AG04449 (cell line): ENCODE data around the gene KCP.

Experiments used
- CTCF ChIA-PET: fragments of 350-600 bp; formaldehyde crosslinking; extraction: SDS; loops from one replicate; lab custom pipeline; 2021; ENCODE audit warnings: antibody characterized with exemption; lab: Yijun Ruan, JAX
- POLR2A ChIA-PET: fragments of 400-600, 350-600 bp; formaldehyde crosslinking; extraction: SDS; loops from one replicate; lab custom pipeline; 2020; ENCODE audit warnings: antibody characterized with exemption, inconsistent platforms; lab: Yijun Ruan, JAX
- DNase-seq: peaks from one replicate; pipeline ENCODE4 v3.0.0-alpha.2; 2010; ENCODE audit warnings: low read depth, low spot score
- H3K4me3 ChIP-seq: 2 replicates; pipeline ENCODE4 v1.5.1; 2011; ENCODE audit warnings: low read depth, mild to moderate bottlenecking, control low read depth, low read length
- TF ChIP-seq, protein P1 (sequence below): IDR thresholded peaks from one replicate; pipeline ENCODE4 v1.5.1; 2011; ENCODE audit warnings: mild to moderate bottlenecking, moderate library complexity, low read length, control low read depth, inconsistent platforms; ENCODE audit not compliant: insufficient read depth; ENCODE audit errors: missing control alignments

The KCP gene

DNA sequence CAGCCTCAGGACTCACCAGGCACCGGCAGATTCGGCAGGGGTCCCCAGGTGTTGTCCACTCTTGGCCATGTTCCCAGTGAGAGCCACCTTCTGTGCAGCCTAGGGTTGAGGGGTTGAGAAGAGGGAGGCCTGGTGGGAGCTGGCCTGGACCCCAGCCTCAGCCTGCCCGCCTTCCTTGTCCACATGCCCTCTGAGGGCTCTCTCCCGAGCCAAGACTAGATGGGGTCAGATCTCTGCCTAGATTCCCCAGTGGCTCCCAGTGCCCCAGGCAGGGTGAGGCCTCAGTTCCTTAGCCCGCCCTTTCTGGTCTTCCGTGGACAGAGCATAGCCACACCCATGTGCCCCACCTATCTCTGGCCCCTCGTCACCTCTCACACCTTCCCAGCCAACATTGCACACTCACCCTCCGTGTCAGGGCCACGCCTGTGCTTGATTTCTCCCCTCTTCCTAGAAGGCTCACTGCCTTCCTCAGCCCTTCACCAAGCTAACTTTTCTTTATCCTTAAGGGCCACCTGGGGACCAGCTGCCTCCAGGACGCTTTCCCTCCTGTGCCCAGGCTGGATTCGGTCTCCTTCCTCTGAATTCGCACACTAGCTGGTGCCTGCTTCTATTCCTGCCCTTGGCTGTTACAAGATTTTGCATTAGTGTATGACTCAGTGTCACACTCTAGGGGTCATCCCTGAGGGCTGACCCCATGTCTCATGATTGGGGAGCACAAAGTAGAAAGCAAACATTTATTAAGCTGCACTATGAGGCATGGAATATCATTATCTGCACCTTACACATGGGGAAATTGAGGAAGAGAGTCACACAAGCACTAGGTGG lies 7.5 kb downstream of the KCP start:
- DNase-seq = no peak
- H3K4me3 ChIP-seq = no peak overlapping the region
- ChIA-PET CTCF (interaction anchor here (0.9 to 9.7 kb wide), 11 partner anchors 9 to 307 kb away, joined by 3 to 136 read pairs (median 5); no protein-coding TSS in a partner anchor), POLR2A (no interaction called here)
- TF ChIP-seq, protein P1, sequence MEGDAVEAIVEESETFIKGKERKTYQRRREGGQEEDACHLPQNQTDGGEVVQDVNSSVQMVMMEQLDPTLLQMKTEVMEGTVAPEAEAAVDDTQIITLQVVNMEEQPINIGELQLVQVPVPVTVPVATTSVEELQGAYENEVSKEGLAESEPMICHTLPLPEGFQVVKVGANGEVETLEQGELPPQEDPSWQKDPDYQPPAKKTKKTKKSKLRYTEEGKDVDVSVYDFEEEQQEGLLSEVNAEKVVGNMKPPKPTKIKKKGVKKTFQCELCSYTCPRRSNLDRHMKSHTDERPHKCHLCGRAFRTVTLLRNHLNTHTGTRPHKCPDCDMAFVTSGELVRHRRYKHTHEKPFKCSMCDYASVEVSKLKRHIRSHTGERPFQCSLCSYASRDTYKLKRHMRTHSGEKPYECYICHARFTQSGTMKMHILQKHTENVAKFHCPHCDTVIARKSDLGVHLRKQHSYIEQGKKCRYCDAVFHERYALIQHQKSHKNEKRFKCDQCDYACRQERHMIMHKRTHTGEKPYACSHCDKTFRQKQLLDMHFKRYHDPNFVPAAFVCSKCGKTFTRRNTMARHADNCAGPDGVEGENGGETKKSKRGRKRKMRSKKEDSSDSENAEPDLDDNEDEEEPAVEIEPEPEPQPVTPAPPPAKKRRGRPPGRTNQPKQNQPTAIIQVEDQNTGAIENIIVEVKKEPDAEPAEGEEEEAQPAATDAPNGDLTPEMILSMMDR = no peak

DNA sequence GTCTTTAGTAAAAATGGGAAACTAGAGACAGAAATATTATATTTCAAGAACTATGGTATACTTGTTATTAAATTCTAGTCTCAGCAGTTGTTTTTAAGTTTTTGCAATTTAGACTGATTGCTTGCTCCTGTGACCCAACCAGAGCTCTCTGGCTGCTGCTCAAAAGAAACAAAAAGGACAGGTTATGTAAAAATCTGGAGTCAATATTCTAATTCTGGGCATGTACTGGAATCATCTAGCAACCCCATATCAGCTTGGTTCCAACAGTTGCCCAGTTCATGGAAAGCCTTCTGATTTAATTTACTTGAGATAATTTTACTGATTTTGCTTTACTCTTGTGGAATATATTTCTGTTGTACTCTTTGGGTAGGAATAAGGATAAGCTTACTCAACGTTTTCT lies 10.3 kb downstream of the KCP start:
- TF ChIP-seq, protein P1 = no peak
- no peak for DNase-seq
- POLR2A ChIA-PET = no interaction called here
- CTCF ChIA-PET = interaction anchor here (1.4 to 9.7 kb wide), 2 partner anchors 10 to 189 kb away, joined by 3 to 136 read pairs; partner anchors contain the start of gene KCP
- no peak overlapping the region for H3K4me3 ChIP-seq

DNA sequence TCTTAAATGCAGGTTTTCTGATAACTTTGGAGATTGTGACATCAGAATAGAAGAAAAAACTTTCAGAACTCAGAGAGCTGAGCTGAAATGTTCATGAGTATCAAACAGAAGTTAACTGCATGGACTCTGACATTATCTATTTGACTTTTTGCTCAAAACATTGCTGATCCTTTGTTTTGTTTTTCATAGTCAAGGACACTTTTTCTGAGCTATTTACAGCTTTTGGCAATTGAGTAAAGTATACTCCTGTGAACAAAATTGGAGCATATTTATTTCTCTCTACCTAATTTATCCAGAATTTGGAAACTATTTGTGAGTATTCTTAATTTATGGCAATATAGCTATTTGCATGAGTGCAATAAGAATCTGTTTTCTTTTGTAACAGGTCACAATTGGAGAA lies 11.1 kb downstream of the KCP start:
- no peak overlapping the region for H3K4me3 ChIP-seq
- TF ChIP-seq, protein P1 = no peak
- CTCF ChIA-PET = interaction anchor here (0.8 to 9.7 kb wide), 4 partner anchors 9 to 190 kb away, joined by 3 to 136 read pairs (median 23); partner anchors contain the start of gene KCP
- DNase-seq = no peak
- POLR2A ChIA-PET = no interaction called here

DNA sequence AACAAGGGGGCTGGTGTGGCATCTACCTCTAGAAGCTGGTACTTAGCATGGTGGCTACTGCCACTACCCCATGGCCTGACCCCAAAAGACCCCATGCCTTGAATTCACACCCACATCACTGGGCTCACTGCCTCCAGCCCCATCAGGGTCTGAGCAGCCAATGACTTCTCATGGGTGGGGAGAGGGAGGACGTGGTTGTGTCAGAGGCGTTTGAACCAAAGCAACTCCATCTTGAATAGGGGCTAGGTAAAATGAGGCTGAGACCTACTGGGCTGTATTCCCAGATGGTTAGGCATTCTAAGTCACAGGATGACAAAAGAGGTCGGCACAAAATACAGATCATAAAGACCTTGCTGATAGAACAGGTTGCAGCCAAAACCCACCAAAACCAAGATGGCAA lies 15.2 kb downstream of the KCP start:
- TF ChIP-seq, protein P1 = no peak
- POLR2A ChIA-PET = no interaction called here
- CTCF ChIA-PET = interaction anchor here (6.3 kb wide), 1 partner anchor 12 kb away, joined by 43 read pairs; no protein-coding TSS in a partner anchor

DNA sequence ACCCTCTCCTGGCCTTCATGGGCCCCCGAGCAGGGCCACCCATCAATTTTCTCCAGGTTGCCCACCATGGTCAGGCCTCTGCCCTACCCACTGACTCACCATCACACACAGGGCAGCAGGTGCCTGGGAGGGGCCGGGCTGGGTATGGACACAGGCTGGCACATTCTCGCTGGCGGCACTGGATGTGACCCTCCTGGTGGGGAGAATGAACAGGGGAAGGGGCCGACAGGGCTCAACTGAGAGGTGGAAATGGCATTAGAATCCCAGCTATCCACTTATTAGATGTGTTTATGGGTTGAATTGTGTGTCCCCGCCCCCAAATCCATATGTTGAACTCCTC lies 16.4 kb downstream of the KCP start:
- POLR2A ChIA-PET = no interaction called here
- H3K4me3 ChIP-seq = no peak overlapping the region
- no peak for DNase-seq
- TF ChIP-seq, protein P1 = no peak
- CTCF ChIA-PET = interaction anchor here (6.3 kb wide), 1 partner anchor 10 kb away, joined by 43 read pairs; no protein-coding TSS in a partner anchor

More for the DNA sequence above, 15.2 kb downstream of the KCP start:
- no peak overlapping the region for H3K4me3 ChIP-seq
- DNase-seq = no peak
